Skeletal muscle cell (primary cell): ENCODE results near the gene ALG1.
A peak's percentile ranks its signal among the peaks of the same experiment; 100 is the strongest.
"Not testable (repeated sequence)": the region's sequence is repeated elsewhere in the genome, so short reads cannot be mapped to it uniquely, and the experiment has no call there.

Source experiments
- DNase-seq: peaks from one replicate; pipeline ENCODE4 v3.0.0-alpha.2; 2010; ENCODE audit warnings: low read depth
- H3K4me3 ChIP-seq: 2 replicates; pipeline ENCODE4 v1.5.1; 2011; ENCODE audit warnings: low read depth, mild to moderate bottlenecking, control low read depth, low read length, moderate library complexity

Gene ALG1

GRCh38 chr16:5070431-5071186 lies 1.0 kb upstream of the ALG1 start:
- H3K4me3 ChIP-seq, result no peak overlapping the region
- DNase-seq, result no peak

- DNase-seq, result no peak
Measured at GRCh38 chr16:5071341-5071680, 332 bp upstream of the ALG1 start.

GRCh38 chr16:5072334-5073278 lies 963 bp downstream of the ALG1 start:
- no peak for DNase-seq
- peak overlapping the region; percentile 83 for H3K4me3 ChIP-seq

More at GRCh38 chr16:5071341-5071680, 332 bp upstream of the ALG1 start:
- peak overlapping the region; percentile 83 for H3K4me3 ChIP-seq

- no peak for DNase-seq
- no peak overlapping the region for H3K4me3 ChIP-seq
Measured at GRCh38 chr16:5073279-5073629, 1.6 kb downstream of the ALG1 start.

GRCh38 chr16:5073771-5074170 lies 2.1 kb downstream of the ALG1 start:
- not testable (repeated sequence) for DNase-seq, H3K4me3 ChIP-seq

GRCh38 chr16:5075637-5076036 lies 4.0 kb downstream of the ALG1 start:
- no peak for DNase-seq

GRCh38 chr16:5077304-5077703 lies 5.7 kb downstream of the ALG1 start:
- DNase-seq, result no peak
- no peak overlapping the region for H3K4me3 ChIP-seq

More at GRCh38 chr16:5075637-5076036, 4.0 kb downstream of the ALG1 start:
- H3K4me3 ChIP-seq, result no peak overlapping the region

- H3K4me3 ChIP-seq, result no peak overlapping the region
- DNase-seq, result no peak
Measured at GRCh38 chr16:5078626-5079025, 7.0 kb downstream of the ALG1 start.

GRCh38 chr16:5080461-5080860 lies 8.8 kb downstream of the ALG1 start:
- not testable (repeated sequence) for H3K4me3 ChIP-seq, DNase-seq

- not testable (repeated sequence) for DNase-seq, H3K4me3 ChIP-seq
Measured at GRCh38 chr16:5080996-5081395, 9.4 kb downstream of the ALG1 start.

- DNase-seq, H3K4me3 ChIP-seq: not testable (repeated sequence)
Measured at GRCh38 chr16:5083646-5084045, 12.0 kb downstream of the ALG1 start.

GRCh38 chr16:5084099-5084731 lies 12.6 kb downstream of the ALG1 start:
- not testable (repeated sequence) for H3K4me3 ChIP-seq, DNase-seq

- H3K4me3 ChIP-seq, DNase-seq: not testable (repeated sequence)
Measured at GRCh38 chr16:5084802-5085201, 13.2 kb downstream of the ALG1 start.

GRCh38 chr16:5085716-5086115 lies 14.1 kb downstream of the ALG1 start:
- not testable (repeated sequence) for H3K4me3 ChIP-seq, DNase-seq

- not testable (repeated sequence) for H3K4me3 ChIP-seq, DNase-seq
Measured at GRCh38 chr16:5088086-5088790, 16.6 kb downstream of the ALG1 start.

- not testable (repeated sequence) for DNase-seq, H3K4me3 ChIP-seq
Measured at GRCh38 chr16:5088936-5089335, 17.3 kb downstream of the ALG1 start.

GRCh38 chr16:5089911-5090555 lies 18.4 kb downstream of the ALG1 start:
- DNase-seq, H3K4me3 ChIP-seq: not testable (repeated sequence)

- not testable (repeated sequence) for H3K4me3 ChIP-seq, DNase-seq
Measured at GRCh38 chr16:5090592-5090991, 18.9 kb downstream of the ALG1 start.

GRCh38 chr16:5093081-5093480 lies 21.4 kb downstream of the ALG1 start:
- H3K4me3 ChIP-seq, DNase-seq: not testable (repeated sequence)
